IPS-NIHi7 (cell line): Measurements from ENCODE around the gene PLCG1.

Experiments used
- DNase-seq: peaks from one replicate; pipeline ENCODE4 v3.0.0; 2012; ENCODE audit warnings: mixed read lengths; ENCODE audit errors: extremely low spot score

The PLCG1 gene

DNA sequence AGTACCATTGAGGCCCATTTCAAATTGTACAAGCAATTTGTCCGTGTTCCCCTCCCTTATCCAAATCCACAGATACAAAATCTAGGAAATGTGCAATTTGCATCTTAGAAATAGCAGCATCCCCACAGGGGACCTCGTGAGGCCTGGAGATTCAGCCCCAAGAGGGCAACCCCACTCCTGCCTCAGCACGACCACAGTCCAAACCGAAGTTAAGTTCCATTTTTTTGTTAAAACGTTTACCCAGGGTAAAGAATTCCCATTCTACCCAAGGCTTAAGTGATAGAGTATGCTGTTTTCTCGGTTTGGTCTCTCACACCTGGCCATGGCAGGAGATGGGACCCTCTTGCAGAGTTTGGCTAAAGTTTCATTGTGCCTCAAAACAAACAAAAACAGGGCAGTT, 41.2 kb downstream of the PLCG1 start:
- no peak for DNase-seq

- no peak for DNase-seq
Observed at GRCh38 chr20:41178904-41179432, 41.6 kb downstream of the PLCG1 start.

GRCh38 chr20:41179961-41180360, 42.6 kb downstream of the PLCG1 start:
- no peak for DNase-seq

GRCh38 chr20:41180599-41181333, 43.4 kb downstream of the PLCG1 start:
- no peak for DNase-seq

DNA sequence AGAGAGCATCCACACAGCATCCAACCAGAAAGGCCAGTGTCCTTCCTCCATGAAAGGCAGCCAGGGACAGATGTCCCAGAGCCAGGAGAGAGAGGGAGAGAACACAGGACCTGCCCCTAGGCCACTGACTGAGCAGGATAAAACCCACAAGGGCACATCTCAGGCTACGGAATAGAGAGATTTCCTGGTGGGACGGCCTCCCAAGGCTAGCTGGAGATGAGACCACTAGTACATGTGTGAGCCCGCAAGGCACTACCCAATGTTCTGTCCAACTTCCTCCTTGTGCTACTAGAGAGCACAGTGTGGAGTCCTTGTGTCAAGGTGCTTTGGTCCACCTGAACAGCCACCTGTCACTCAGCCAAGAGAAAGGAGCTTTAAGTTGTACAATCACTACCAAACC, 44.2 kb downstream of the PLCG1 start:
- no peak for DNase-seq

- DNase-seq = no peak
Observed at GRCh38 chr20:41182296-41183212, 45.2 kb downstream of the PLCG1 start.

- no peak for DNase-seq
Observed at GRCh38 chr20:41183391-41183790, 46.0 kb downstream of the PLCG1 start.

DNA sequence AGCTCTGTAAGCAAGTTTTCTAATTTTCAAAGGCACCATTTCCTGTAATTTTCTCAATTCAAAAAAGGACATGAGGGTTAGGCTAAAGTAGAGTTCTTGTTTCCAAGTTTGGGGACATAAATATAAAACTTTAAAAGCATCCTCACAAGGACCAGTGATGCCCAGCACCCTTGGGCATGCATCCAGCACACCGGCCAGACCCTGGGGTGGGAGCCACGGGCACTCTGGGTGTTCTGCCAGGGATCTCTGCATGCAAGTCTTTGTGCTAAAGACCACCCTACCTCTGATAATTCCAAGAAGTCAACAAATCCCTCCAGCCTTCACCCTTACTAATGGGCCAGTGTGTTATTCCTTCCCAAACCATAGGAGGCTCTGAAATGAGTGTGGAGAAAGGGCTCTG, 46.5 kb downstream of the PLCG1 start:
- DNase-seq = no peak

DNA sequence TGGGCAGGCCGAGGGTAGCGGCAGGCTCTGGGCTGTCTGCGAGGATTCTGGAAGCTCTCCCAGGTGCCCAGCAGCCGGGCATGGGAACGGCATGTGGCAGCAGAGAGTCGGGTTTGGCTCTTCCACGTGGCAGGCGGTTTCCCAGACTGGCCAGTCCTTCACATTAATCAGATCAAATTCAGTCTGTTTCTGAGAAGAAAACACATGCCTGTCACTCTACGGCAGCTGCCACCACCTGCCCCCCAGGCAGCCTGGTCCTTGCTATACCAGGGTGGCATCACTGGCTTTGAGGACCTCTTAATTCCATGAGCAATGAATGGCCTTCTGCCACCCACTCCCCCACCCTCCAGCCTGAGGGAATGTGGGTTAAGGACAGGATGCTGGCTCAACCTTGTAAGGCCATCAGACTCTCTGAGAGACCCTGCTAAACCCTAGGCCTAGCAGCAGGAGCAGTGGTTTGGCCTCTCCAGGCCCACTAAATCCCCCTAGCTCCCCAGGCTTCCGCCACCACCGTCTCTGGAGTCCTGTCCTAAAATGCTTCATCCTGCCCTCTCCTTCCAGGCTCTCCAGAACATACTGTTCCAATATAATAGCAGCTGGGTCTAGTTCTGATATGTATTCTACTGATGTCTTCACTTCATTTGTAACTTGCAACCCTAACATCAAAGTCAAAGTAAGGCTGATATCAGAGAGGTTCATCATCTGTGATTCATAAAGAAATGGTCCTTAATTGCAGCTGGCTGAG, 47.8 kb downstream of the PLCG1 start:
- DNase-seq = no peak

GRCh38 chr20:41187668-41188067, 50.3 kb downstream of the PLCG1 start:
- DNase-seq = no peak

DNA sequence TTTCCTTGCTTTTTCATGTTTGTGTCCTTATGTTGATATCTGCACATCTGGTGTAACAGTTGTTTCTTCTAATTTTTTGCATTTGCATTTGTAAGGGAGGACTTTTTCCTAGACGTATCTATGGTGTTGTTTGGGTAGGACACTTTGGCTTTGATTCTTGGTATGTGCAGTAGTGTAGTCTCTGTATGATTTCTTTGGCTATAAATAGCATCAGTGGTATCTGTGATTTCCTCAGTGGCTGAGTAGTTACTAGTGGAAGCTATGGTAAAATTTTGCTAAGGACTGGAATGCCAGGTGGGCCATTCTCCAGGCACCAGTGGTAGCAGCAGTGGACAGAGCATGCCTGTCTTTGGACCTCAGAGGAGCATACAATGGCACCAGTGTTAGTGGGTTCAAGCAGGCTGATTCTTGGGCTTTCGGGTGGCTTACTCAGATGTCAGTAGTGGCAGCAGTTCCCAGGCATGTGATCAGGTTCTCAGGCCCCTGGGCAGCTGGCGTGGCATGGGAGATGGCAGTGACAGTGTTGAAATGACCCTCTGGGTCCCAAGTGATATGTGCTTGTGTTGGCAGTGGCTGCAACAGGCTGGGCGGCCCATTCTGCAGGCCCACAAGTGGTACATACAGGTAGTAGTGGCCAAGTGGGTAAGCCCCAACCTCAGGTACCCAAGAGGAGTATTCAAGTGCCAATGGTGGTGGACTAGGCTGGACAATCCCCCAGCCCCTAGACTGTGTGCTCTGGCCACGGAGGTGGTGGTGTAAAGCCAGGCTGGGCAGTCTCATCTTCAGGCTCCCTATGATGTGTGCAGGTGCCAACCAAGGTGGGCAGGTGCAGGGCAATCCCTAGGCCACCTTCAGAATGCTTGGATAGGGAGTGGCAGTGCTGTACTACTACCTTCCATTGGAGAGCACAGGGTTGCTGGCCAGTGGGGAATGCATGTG, 54.5 kb downstream of the PLCG1 start:
- no peak for DNase-seq

GRCh38 chr20:41192575-41192974, 55.2 kb downstream of the PLCG1 start:
- DNase-seq = peak; percentile 5

GRCh38 chr20:41196653-41197225, 59.4 kb downstream of the PLCG1 start:
- no peak for DNase-seq

GRCh38 chr20:41198443-41198842, 61.1 kb downstream of the PLCG1 start:
- no peak for DNase-seq

DNA sequence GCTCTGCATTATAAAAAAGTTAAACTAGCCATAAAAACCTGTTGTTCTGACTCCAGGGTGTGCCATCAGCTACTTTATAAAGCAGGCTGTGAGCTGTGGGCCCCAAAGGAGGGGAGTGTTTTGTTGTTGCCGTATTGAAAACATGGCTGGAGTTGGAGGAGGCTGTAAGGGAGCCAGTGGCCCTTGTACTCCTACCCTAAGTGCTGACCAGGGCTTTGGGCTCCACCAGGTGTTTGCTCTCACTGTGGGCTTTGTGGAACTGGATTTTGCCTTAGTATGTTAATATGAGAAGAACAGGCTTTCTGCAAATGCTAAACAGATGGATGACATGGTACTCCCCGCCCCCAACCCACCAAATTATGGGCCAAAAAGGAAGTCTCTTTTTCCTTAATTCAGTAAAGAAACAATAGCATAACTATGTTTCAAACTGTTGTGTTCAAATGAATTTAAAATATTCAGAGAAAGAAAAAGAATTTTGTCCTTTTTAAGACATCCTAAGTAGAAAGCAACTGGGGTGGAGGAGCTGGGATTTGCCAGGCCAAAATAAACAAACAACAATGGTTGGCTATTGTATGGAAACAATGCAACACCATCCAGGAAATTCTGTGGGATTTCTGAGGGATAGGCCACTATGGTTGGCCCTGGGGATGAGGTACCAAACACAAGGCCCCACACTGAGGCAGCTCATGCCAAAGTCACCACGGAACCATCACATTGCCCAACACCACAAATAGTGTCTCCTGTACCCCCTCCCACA, 63.3 kb downstream of the PLCG1 start:
- peak; percentile 7 for DNase-seq

GRCh38 chr20:41201760-41202159, 64.4 kb downstream of the PLCG1 start:
- no peak for DNase-seq

GRCh38 chr20:41202426-41202825, 65.1 kb downstream of the PLCG1 start:
- no peak for DNase-seq

GRCh38 chr20:41203660-41204059, 66.3 kb downstream of the PLCG1 start:
- no peak for DNase-seq

DNA sequence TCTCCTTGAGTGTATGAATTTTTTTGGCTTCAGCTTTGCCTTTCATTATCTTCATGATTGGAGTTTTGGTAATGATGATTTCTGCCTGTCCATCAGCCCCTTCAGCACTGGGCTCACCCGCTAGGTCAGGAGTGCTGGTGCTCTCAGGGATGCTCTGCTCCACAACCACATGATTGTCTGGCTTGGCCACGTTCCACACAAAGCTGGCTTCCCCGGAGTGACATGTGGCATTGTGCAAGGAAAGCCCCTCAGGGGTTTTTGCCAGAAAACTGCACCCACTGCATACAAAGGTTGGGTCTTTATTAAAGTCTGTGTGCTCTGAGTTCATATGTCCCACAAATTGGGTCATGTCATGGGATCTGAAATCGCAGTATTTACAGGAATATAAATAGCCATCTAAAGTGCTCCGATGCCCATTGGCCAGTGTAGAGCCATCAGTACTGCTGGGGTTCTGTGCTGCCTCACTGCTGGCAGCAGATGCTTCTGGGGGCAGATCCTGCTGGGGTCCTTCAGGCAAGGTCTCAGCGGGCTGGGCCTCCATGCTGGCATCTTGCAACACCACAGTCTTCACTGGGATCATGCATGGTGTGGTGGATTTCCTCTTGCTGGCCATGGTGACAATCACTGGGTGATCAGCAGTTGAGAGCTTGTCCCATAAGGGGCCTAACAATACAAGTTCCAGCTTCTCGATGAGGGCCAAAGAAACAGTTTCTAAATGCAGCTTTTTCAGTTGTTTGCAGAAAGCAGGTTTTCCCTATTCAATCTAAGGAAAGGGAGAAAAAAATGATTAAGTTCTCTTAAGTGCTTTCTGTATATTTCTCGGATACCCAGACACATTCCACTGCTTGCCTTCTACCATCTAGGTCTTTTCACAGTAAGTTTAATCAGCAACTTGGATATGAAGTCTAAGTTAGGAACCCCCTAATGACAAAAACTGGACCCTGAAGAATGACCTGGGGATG, 67.2 kb downstream of the PLCG1 start:
- DNase-seq = no peak
